Astrocyte (in vitro differentiated cells and primary cell): ENCODE measurements around the gene NTRK3. TPM values are rescaled to one million over a fixed set of nuclear protein-coding genes. Genes with fewer than 3 reads are reported as not detected.

ENCODE experiments used
- DNase-seq: peaks from one replicate; pipeline ENCODE4 v3.0.0-alpha.2; 2010; ENCODE audit warnings: low read depth
- FAIRE-seq: peaks from 2 replicates; lab custom pipeline; 2011; peaks lifted over from hg19 to GRCh38; lab: Jason Lieb, UNC
- H2AFZ ChIP-seq: 2 replicates; pipeline ENCODE4 v1.6.0; 2012; ENCODE audit warnings: low read depth, low read length, inconsistent platforms
- H3K27ac ChIP-seq: 2 replicates; pipeline ENCODE4 v1.5.1; 2011; ENCODE audit warnings: low read depth, low read length, inconsistent platforms
- H3K27me3 ChIP-seq: 2 replicates; pipeline ENCODE4 v1.6.0; 2011; ENCODE audit warnings: low read length, inconsistent platforms; ENCODE audit not compliant: insufficient read depth
- H3K36me3 ChIP-seq: 2 replicates; pipeline ENCODE4 v1.5.1; 2011; ENCODE audit warnings: low read length, inconsistent platforms; ENCODE audit not compliant: insufficient read depth
- H3K4me1 ChIP-seq: 2 replicates; pipeline ENCODE4 v1.5.1; 2011; ENCODE audit warnings: low read length, inconsistent platforms; ENCODE audit not compliant: insufficient read depth
- H3K4me2 ChIP-seq: 2 replicates; pipeline ENCODE4 v1.6.0; 2012; ENCODE audit warnings: low read length, inconsistent platforms
- H3K4me3 ChIP-seq: 2 replicates; pipeline ENCODE4 v1.5.1; 2011; ENCODE audit warnings: low read depth, mild to moderate bottlenecking, low read length, inconsistent platforms; ENCODE audit not compliant: insufficient read depth
- H3K79me2 ChIP-seq: 2 replicates; pipeline ENCODE4 v1.6.0; 2012; ENCODE audit warnings: mild to moderate bottlenecking, low read length, inconsistent platforms; ENCODE audit not compliant: insufficient read depth
- H3K9ac ChIP-seq: 2 replicates; pipeline ENCODE4 v1.6.0; 2012; ENCODE audit warnings: mild to moderate bottlenecking, low read length, inconsistent platforms
- H3K9me3 ChIP-seq: 2 replicates; pipeline ENCODE4 v1.5.1; 2012; ENCODE audit warnings: low read depth, mild to moderate bottlenecking, low read length, inconsistent platforms; ENCODE audit not compliant: insufficient read depth
- H4K20me1 ChIP-seq: 2 replicates; pipeline ENCODE4 v1.6.0; 2012; ENCODE audit warnings: low read length, inconsistent platforms; ENCODE audit not compliant: insufficient read depth
- H3K27ac Mint-ChIP-seq: one replicate; pipeline ENCODE4 v1.8.0; 2021; ENCODE audit warnings: mild to moderate bottlenecking, mixed read lengths; ENCODE audit not compliant: unreplicated experiment
- H3K27me3 Mint-ChIP-seq: one replicate; pipeline ENCODE4 v1.8.0; 2021; ENCODE audit warnings: low read depth, mixed read lengths; ENCODE audit not compliant: unreplicated experiment
- H3K36me3 Mint-ChIP-seq: one replicate; pipeline ENCODE4 v1.8.0; 2021; ENCODE audit warnings: low read depth, mixed read lengths; ENCODE audit not compliant: unreplicated experiment
- H3K4me1 Mint-ChIP-seq: one replicate; pipeline ENCODE4 v1.8.0; 2021; ENCODE audit warnings: low read depth, mixed read lengths; ENCODE audit not compliant: unreplicated experiment
- H3K4me3 Mint-ChIP-seq: one replicate; pipeline ENCODE4 v1.8.0; 2021; ENCODE audit warnings: mild to moderate bottlenecking, moderate library complexity, mixed read lengths; ENCODE audit not compliant: unreplicated experiment
- H3K9me3 Mint-ChIP-seq: one replicate; pipeline ENCODE4 v1.8.0; 2021; ENCODE audit warnings: mild to moderate bottlenecking, mixed read lengths; ENCODE audit not compliant: unreplicated experiment
- EZH2 ChIP-seq: IDR thresholded peaks from 2 replicates; pipeline ENCODE4 v1.6.1; 2012; ENCODE audit warnings: mild to moderate bottlenecking, low read length, inconsistent platforms; ENCODE audit not compliant: insufficient read depth
- total RNA-seq: library from RNA; stranded (reverse); gene quantifications from 2 replicates; pipeline ENCODE4 v1.2.1, GENCODE V29; 2021
- TF ChIP-seq, protein P1 (sequence below): IDR thresholded peaks from 2 replicates; pipeline ENCODE4 v1.5.1; 2011; ENCODE audit warnings: low read depth, mild to moderate bottlenecking, inconsistent platforms, low read length, moderate library complexity; ENCODE audit not compliant: insufficient read depth

Gene NTRK3
- total RNA-seq, 1 donor from 2014 or later = 12.9 TPM

- H3K27ac Mint-ChIP-seq = no peak overlapping the region
- Histone ChIP-seq H3K4me1 (peaks cover 17% of the 10 kb centered on the region), H4K20me1 (no peaks in the 10 kb centered on the region), H3K79me2 (no peaks in the 10 kb centered on the region), H3K36me3 (no peaks in the 10 kb centered on the region), H3K27me3 (no peaks in the 10 kb centered on the region), H2AFZ (no peak overlapping the region), H3K9me3 (no peaks in the 10 kb centered on the region), H3K27ac (no peak overlapping the region), H3K9ac (no peak overlapping the region), H3K4me3 (no peak overlapping the region), H3K4me2 (no peak overlapping the region)
- no peaks in the 10 kb centered on the region for H3K36me3 Mint-ChIP-seq
- H3K27me3 Mint-ChIP-seq = no peaks in the 10 kb centered on the region
- no peak for TF ChIP-seq EZH2
- TF ChIP-seq, protein P1, sequence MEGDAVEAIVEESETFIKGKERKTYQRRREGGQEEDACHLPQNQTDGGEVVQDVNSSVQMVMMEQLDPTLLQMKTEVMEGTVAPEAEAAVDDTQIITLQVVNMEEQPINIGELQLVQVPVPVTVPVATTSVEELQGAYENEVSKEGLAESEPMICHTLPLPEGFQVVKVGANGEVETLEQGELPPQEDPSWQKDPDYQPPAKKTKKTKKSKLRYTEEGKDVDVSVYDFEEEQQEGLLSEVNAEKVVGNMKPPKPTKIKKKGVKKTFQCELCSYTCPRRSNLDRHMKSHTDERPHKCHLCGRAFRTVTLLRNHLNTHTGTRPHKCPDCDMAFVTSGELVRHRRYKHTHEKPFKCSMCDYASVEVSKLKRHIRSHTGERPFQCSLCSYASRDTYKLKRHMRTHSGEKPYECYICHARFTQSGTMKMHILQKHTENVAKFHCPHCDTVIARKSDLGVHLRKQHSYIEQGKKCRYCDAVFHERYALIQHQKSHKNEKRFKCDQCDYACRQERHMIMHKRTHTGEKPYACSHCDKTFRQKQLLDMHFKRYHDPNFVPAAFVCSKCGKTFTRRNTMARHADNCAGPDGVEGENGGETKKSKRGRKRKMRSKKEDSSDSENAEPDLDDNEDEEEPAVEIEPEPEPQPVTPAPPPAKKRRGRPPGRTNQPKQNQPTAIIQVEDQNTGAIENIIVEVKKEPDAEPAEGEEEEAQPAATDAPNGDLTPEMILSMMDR = no peak
- DNase-seq (no peak), FAIRE-seq (no peak)
- H3K4me1 Mint-ChIP-seq = peaks cover 25% of the 10 kb centered on the region
- no peak overlapping the region for H3K4me3 Mint-ChIP-seq
- H3K9me3 Mint-ChIP-seq = no peaks in the 10 kb centered on the region
These were observed 375.5 kb downstream of the NTRK3 start for GRCh38 chr15:87881026-87881425.

DNA sequence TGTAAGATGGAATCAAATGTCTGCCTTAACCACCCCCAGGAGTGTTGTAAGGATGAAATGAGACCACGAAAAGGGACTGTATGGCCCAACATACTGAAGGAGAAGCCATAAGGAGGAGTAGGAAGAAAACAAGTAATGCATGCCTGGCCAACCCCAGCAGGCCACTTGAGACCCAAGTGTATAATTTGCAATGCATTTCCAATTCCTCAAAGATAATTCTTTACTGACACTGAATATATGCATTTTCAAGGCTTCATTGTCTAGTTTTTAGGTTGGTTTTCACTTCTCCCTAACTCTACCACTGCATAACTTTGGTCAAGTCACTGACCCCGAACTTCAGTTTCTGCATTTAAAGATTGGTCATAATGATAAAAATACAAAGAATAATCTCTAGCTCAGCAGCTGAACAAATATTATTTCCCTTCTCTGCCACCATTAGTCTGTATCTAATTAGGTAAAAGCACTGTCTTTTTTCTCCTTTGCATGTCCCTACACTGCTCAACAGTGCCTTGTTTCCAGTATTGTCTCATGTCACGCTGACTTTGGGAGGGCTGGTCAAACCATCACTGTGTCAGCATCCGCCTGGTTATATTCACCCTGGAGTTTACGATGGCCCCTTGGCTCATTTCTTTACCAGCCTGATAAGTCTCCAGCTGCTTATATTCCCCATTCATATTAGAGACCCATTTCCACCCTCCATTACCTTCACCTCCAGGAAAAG lies 378.6 kb downstream of the NTRK3 start:
- peak overlapping the region; percentile 40 for H3K4me2 ChIP-seq
- no peak overlapping the region for H3K4me3 ChIP-seq
- Mint-ChIP-seq H3K27me3 (no peaks in the 10 kb centered on the region), H3K4me1 (peaks cover 33% of the 10 kb centered on the region), H3K36me3 (no peaks in the 10 kb centered on the region), H3K27ac (no peak overlapping the region), H3K4me3 (no peak overlapping the region), H3K9me3 (no peaks in the 10 kb centered on the region)
- TF ChIP-seq, protein P1 = no peak
- no peak for TF ChIP-seq EZH2
- H2AFZ ChIP-seq = no peak overlapping the region
- no peaks in the 10 kb centered on the region for H3K79me2 ChIP-seq
- no peak overlapping the region for H3K9ac ChIP-seq
- peak overlapping the region; percentile 25 for H3K27ac ChIP-seq
- H3K4me1 ChIP-seq = peaks cover 23% of the 10 kb centered on the region
- H3K27me3 ChIP-seq = no peaks in the 10 kb centered on the region
- H3K36me3 ChIP-seq = no peaks in the 10 kb centered on the region
- no peak for FAIRE-seq
- no peaks in the 10 kb centered on the region for H4K20me1 ChIP-seq
- peak; percentile 42 for DNase-seq
- no peaks in the 10 kb centered on the region for H3K9me3 ChIP-seq

DNA sequence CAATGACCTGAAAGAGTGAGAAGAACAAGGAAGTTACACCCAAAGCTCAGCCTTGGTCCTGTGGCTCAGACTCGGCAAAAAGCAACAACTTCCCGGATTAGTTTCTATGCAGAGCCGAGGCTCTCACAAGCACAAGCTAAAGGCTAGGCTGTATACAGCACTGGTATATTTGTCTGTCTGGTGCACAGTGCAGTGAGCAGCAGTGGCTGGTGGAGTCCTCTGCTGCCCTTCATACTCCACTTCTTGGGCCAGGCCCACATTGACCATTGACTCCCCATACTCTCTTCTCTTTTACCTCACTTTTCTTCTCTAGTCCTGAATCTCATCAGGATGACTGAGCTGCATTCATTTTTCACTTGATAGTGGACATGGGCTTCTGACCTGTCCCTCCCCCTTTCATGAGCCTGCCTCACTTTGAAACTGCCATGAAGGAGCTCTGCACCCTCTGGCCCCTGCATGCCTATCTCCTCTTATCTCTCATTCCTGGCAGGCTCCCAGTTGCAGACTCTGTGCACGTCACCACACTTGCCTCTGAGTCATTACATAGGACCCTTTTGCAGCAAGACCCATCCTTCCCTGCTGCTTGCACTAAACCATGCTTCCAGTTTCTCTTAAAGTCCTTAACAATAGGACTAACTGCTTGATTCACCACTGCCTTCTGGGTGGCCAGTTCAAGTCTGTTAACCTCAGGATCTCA lies 379.3 kb downstream of the NTRK3 start:
- no peaks in the 10 kb centered on the region for H3K27me3 ChIP-seq
- H3K9me3 ChIP-seq = no peaks in the 10 kb centered on the region
- no peaks in the 10 kb centered on the region for H3K79me2 ChIP-seq
- peaks cover 27% of the 10 kb centered on the region for H3K4me1 ChIP-seq
- H3K4me3 Mint-ChIP-seq = no peak overlapping the region
- no peak overlapping the region for H3K9ac ChIP-seq
- no peaks in the 10 kb centered on the region for H3K27me3 Mint-ChIP-seq
- H3K36me3 Mint-ChIP-seq = no peaks in the 10 kb centered on the region
- peak overlapping the region; percentile 40 for H3K4me2 ChIP-seq
- H3K4me3 ChIP-seq = no peak overlapping the region
- no peak for TF ChIP-seq EZH2
- TF ChIP-seq, protein P1 = no peak
- H2AFZ ChIP-seq = no peak overlapping the region
- no peaks in the 10 kb centered on the region for H4K20me1 ChIP-seq
- peak overlapping the region; percentile 37 for H3K27ac Mint-ChIP-seq
- H3K36me3 ChIP-seq = no peaks in the 10 kb centered on the region
- FAIRE-seq = peak; percentile 80
- peak; percentile 93 for DNase-seq
- H3K9me3 Mint-ChIP-seq = no peaks in the 10 kb centered on the region
- H3K4me1 Mint-ChIP-seq = peaks cover 39% of the 10 kb centered on the region
- H3K27ac ChIP-seq = peak overlapping the region; percentile 25
